SK-N-MC (cell line): ENCODE data around the gene ANKLE2.
A peak's percentile ranks its signal among the peaks of the same experiment; 100 is the strongest.
"Not testable (repeated sequence)": the region's sequence is repeated elsewhere in the genome, so short reads cannot be mapped to it uniquely, and the experiment has no call there.

Experiments used
- DNase-seq: peaks from one replicate; pipeline ENCODE4 v3.0.0-alpha.2; 2011; ENCODE audit warnings: low read depth, low spot score
- H3K27ac ChIP-seq: fragments of 200-600 bp; sonication (generic); 2 replicates; pipeline ENCODE4 v1.5.1; 2016; ENCODE audit warnings: mixed run types
- H3K36me3 ChIP-seq: fragments of 200-600 bp; sonication (generic); 2 replicates; pipeline ENCODE4 v1.6.1; 2017; ENCODE audit warnings: antibody characterized with exemption, low read length, mixed read lengths; ENCODE audit not compliant: insufficient read depth
- H3K4me3 ChIP-seq: fragments of 200-600 bp; sonication (generic); 2 replicates; pipeline ENCODE4 v1.5.1; 2016
- H3K9ac ChIP-seq: fragments of 200-600 bp; sonication (generic); 2 replicates; pipeline ENCODE4 v1.8.0; 2017; ENCODE audit warnings: mixed run types, mixed read lengths; ENCODE audit not compliant: insufficient read length
- H3K9me3 ChIP-seq: fragments of 200-600 bp; sonication (generic); 2 replicates; pipeline ENCODE4 v1.6.1; 2017; ENCODE audit warnings: low read depth, mild to moderate bottlenecking, antibody characterized with exemption, low read length, moderate library complexity, mixed read lengths
- EZH2 ChIP-seq: fragments of 200-600 bp; sonication (generic); IDR thresholded peaks from one replicate; pipeline ENCODE4 v1.6.1; 2017; ENCODE audit warnings: antibody characterized with exemption
- FOXP2 ChIP-seq: optimal IDR thresholded peaks from 2 replicates; pipeline ENCODE3; 2011; ENCODE audit warnings: mild to moderate bottlenecking, moderate library complexity; ENCODE audit not compliant: insufficient read depth; ENCODE audit errors: extremely low read length, control extremely low read depth
- POLR2AphosphoS5 ChIP-seq: IDR thresholded peaks from 2 replicates; pipeline ENCODE4 v1.6.1; 2012; ENCODE audit warnings: mild to moderate bottlenecking, low read depth, low read length, borderline replicate concordance

Gene ANKLE2

GRCh38 chr12:132761032-132761920 lies at the start of gene ANKLE2:
TSS of gene ANKLE2 (minus strand) at chr12:132761832. CDS start at chr12:132761798, 34 bp downstream.
- Histone ChIP-seq H3K27ac (peak within 1 kb of the TSS; percentile 98), H3K9ac (peak within 1 kb of the TSS; percentile 96), H3K9me3 (no peaks in the 10 kb centered on the region), H3K4me3 (peak within 1 kb of the TSS; percentile 95), H3K36me3 (peaks cover 23% of the 10 kb centered on the region)
- no peak for TF ChIP-seq EZH2
- no peak for TF ChIP-seq POLR2AphosphoS5
- TF ChIP-seq FOXP2, result no peak
- DNase-seq, result no peak

GRCh38 chr12:132809391-132809790 lies 47.8 kb upstream of the ANKLE2 start:
- not testable (repeated sequence) for DNase-seq, H3K4me3 ChIP-seq, H3K9me3 ChIP-seq, H3K9ac ChIP-seq, H3K27ac ChIP-seq
- H3K36me3 ChIP-seq, result peaks cover 41% of the 10 kb centered on the region

GRCh38 chr12:132807295-132808092 lies 45.9 kb upstream of the ANKLE2 start:
- no peak for TF ChIP-seq FOXP2
- TF ChIP-seq EZH2, result no peak
- TF ChIP-seq POLR2AphosphoS5, result no peak
- H3K9me3 ChIP-seq, result no peaks in the 10 kb centered on the region
- DNase-seq, result no peak
- H3K36me3 ChIP-seq, result peaks cover 45% of the 10 kb centered on the region
- no peak overlapping the region for H3K4me3 ChIP-seq
- H3K27ac ChIP-seq, result no peak overlapping the region
- no peak overlapping the region for H3K9ac ChIP-seq

- no peak for TF ChIP-seq POLR2AphosphoS5
- no peak for TF ChIP-seq FOXP2
- no peak for TF ChIP-seq EZH2
These were observed 45.2 kb upstream of the ANKLE2 start for GRCh38 chr12:132806857-132807256.

GRCh38 chr12:132804426-132804861 lies 42.8 kb upstream of the ANKLE2 start:
- no peak for DNase-seq
- Histone ChIP-seq H3K9me3 (no peaks in the 10 kb centered on the region), H3K36me3 (peaks cover 61% of the 10 kb centered on the region), H3K27ac (no peak overlapping the region), H3K4me3 (no peak overlapping the region), H3K9ac (no peak overlapping the region)
- TF ChIP-seq FOXP2 (no peak), EZH2 (no peak), POLR2AphosphoS5 (no peak)

More at GRCh38 chr12:132806857-132807256, 45.2 kb upstream of the ANKLE2 start:
- Histone ChIP-seq H3K9ac (no peak overlapping the region), H3K9me3 (no peaks in the 10 kb centered on the region), H3K27ac (no peak overlapping the region), H3K36me3 (peaks cover 45% of the 10 kb centered on the region), H3K4me3 (no peak overlapping the region)
- no peak for DNase-seq

GRCh38 chr12:132803888-132804287 lies 42.3 kb upstream of the ANKLE2 start:
- Histone ChIP-seq H3K9me3 (no peaks in the 10 kb centered on the region), H3K36me3 (peaks cover 67% of the 10 kb centered on the region), H3K9ac (no peak overlapping the region), H3K27ac (no peak overlapping the region), H3K4me3 (no peak overlapping the region)
- DNase-seq, result no peak
- TF ChIP-seq POLR2AphosphoS5 (no peak), FOXP2 (no peak), EZH2 (no peak)

GRCh38 chr12:132803125-132803524 lies 41.5 kb upstream of the ANKLE2 start:
- no peak overlapping the region for H3K27ac ChIP-seq
- no peak for DNase-seq
- H3K9ac ChIP-seq, result no peak overlapping the region
- H3K9me3 ChIP-seq, result no peaks in the 10 kb centered on the region
- no peak overlapping the region for H3K4me3 ChIP-seq
- TF ChIP-seq FOXP2 (no peak), POLR2AphosphoS5 (no peak), EZH2 (no peak)
- peaks cover 64% of the 10 kb centered on the region for H3K36me3 ChIP-seq

GRCh38 chr12:132801741-132802140 lies 40.1 kb upstream of the ANKLE2 start:
- no peak for DNase-seq
- TF ChIP-seq FOXP2, result no peak
- TF ChIP-seq POLR2AphosphoS5, result no peak
- no peak for TF ChIP-seq EZH2
- no peak overlapping the region for H3K4me3 ChIP-seq
- no peak overlapping the region for H3K9ac ChIP-seq
- no peaks in the 10 kb centered on the region for H3K9me3 ChIP-seq
- peaks cover 61% of the 10 kb centered on the region; the same call in 1 of the 2 replicates for H3K36me3 ChIP-seq
- H3K27ac ChIP-seq, result no peak overlapping the region
